HEK293 (cell line): ENCODE results near the gene CDC5L.
A peak's percentile ranks its signal among the peaks of the same experiment; 100 is the strongest.

ENCODE experiments used
- CTCF ChIA-PET: fragments of 350-600 bp; formaldehyde crosslinking; extraction: SDS; loops from one replicate; lab custom pipeline; 2021; ENCODE audit warnings: antibody characterized with exemption; lab: Yijun Ruan, JAX
- POLR2A ChIA-PET: fragments of 300-600 bp; formaldehyde crosslinking; extraction: SDS; loops from one replicate; lab custom pipeline; 2020; ENCODE audit warnings: antibody characterized with exemption, inconsistent platforms; lab: Yijun Ruan, JAX
- H3K27ac ChIP-seq: fragments of 200-500 bp; sonication (Bioruptor generic); 2 replicates; pipeline ENCODE4 v1.5.1; 2014; ENCODE audit warnings: low read depth, low read length, control low read depth, inconsistent platforms; ENCODE audit errors: extremely low read depth
- H3K36me3 ChIP-seq, 2 experiments: fragments of 200-500 bp in 1 of 2; sonication (Bioruptor generic) in 1 of 2; 1 replicate in 1 of 2; 2 replicates in 1 of 2; pipeline ENCODE4 v1.5.1; 2014 to 2017; ENCODE audit warnings: inconsistent platforms in 2 of 2, low read length in 2 of 2; ENCODE audit not compliant: control insufficient read depth in 2 of 2, insufficient read depth in 1 of 2
- H3K4me1 ChIP-seq: fragments of 200-500 bp; sonication (Bioruptor generic); 2 replicates; pipeline ENCODE4 v1.5.1; 2014; ENCODE audit warnings: mild to moderate bottlenecking, low read length, inconsistent platforms; ENCODE audit not compliant: control insufficient read depth, insufficient read depth
- H3K4me3 ChIP-seq: 2 replicates; pipeline ENCODE4 v1.5.1; 2011; ENCODE audit warnings: low read depth, mild to moderate bottlenecking, control low read depth, low read length, moderate library complexity
- H3K9me3 ChIP-seq: fragments of 200-500 bp; sonication (Bioruptor generic); 2 replicates; pipeline ENCODE4 v1.5.1; 2014; ENCODE audit warnings: low read depth, low read length, inconsistent platforms; ENCODE audit not compliant: control insufficient read depth, insufficient read depth
- ATF2 ChIP-seq: fragments of 450-650 bp; formaldehyde crosslinking; IDR thresholded peaks from 2 replicates; pipeline ENCODE4 v1.5.1; 2016; ENCODE audit warnings: missing biosample characterization, missing genetic modification characterization, low read depth
- HIC1 ChIP-seq: fragments of 450-650 bp; formaldehyde crosslinking; IDR thresholded peaks from 2 replicates; pipeline ENCODE4 v1.5.1; 2016; ENCODE audit warnings: missing biosample characterization, missing genetic modification characterization
- HOXC10 ChIP-seq: sonication (generic); formaldehyde crosslinking; IDR thresholded peaks from 2 replicates; pipeline ENCODE4 v1.8.1; 2023; ENCODE audit warnings: mild to moderate bottlenecking, missing genetic modification reagents
- HOXD13 ChIP-seq: sonication (generic); formaldehyde crosslinking; IDR thresholded peaks from 2 replicates; pipeline ENCODE4 v1.8.0; 2022; ENCODE audit warnings: missing genetic modification reagents, borderline replicate concordance
- INSM2 ChIP-seq: fragments of 450-650 bp; formaldehyde crosslinking; IDR thresholded peaks from 2 replicates; pipeline ENCODE4 v1.5.1; 2016; ENCODE audit warnings: missing biosample characterization, missing genetic modification characterization
- KLF8 ChIP-seq: fragments of 450-650 bp; formaldehyde crosslinking; IDR thresholded peaks from 2 replicates; pipeline ENCODE4 v1.5.1; 2016; ENCODE audit warnings: missing biosample characterization, missing genetic modification characterization
- MZF1 ChIP-seq: fragments of 450-650 bp; formaldehyde crosslinking; IDR thresholded peaks from 2 replicates; pipeline ENCODE4 v1.5.1; 2017; ENCODE audit warnings: missing biosample characterization, missing genetic modification characterization, borderline replicate concordance
- OSR2 ChIP-seq: fragments of 450-650 bp; formaldehyde crosslinking; IDR thresholded peaks from 2 replicates; pipeline ENCODE4 v1.5.1; 2016; ENCODE audit warnings: missing biosample characterization, missing genetic modification characterization
- PRDM1 ChIP-seq: fragments of 450-650 bp; formaldehyde crosslinking; IDR thresholded peaks from 2 replicates; pipeline ENCODE4; 2016; ENCODE audit warnings: missing biosample characterization, missing genetic modification characterization
- PRDM4 ChIP-seq: fragments of 450-650 bp; formaldehyde crosslinking; IDR thresholded peaks from 2 replicates; pipeline ENCODE4 v1.5.1; 2017; ENCODE audit warnings: missing biosample characterization, missing genetic modification characterization
- PRDM6 ChIP-seq: fragments of 450-650 bp; formaldehyde crosslinking; IDR thresholded peaks from 2 replicates; pipeline ENCODE4 v1.5.1; 2017; ENCODE audit warnings: missing biosample characterization, missing genetic modification characterization
- SCRT1 ChIP-seq: fragments of 450-650 bp; formaldehyde crosslinking; IDR thresholded peaks from 2 replicates; pipeline ENCODE4 v1.5.1; 2016; ENCODE audit warnings: missing biosample characterization, missing genetic modification characterization, borderline replicate concordance
- TCF7L2 ChIP-seq: IDR thresholded peaks from 2 replicates; pipeline ENCODE4 v1.6.1; 2011; ENCODE audit warnings: low read depth, mild to moderate bottlenecking, inconsistent platforms, low read length, moderate library complexity, borderline replicate concordance
- ZBTB1 ChIP-seq: fragments of 450-650 bp; formaldehyde crosslinking; IDR thresholded peaks from 2 replicates; pipeline ENCODE4 v1.5.1; 2016; ENCODE audit warnings: missing biosample characterization, missing genetic modification characterization
- ZEB2 ChIP-seq: fragments of 450-650 bp; formaldehyde crosslinking; IDR thresholded peaks from 2 replicates; pipeline ENCODE4 v1.5.1; 2016; ENCODE audit warnings: missing biosample characterization, missing genetic modification characterization
- ZIC2 ChIP-seq: fragments of 450-650 bp; formaldehyde crosslinking; IDR thresholded peaks from 2 replicates; pipeline ENCODE4 v1.5.1; 2016; ENCODE audit warnings: missing biosample characterization, missing genetic modification characterization
- ZNF366 ChIP-seq: fragments of 450-650 bp; formaldehyde crosslinking; conservative IDR thresholded peaks from 2 replicates; pipeline ENCODE4 v1.5.1; 2016; ENCODE audit warnings: missing biosample characterization, missing genetic modification characterization
- ZNF514 ChIP-seq: fragments of 450-650 bp; formaldehyde crosslinking; IDR thresholded peaks from 2 replicates; pipeline ENCODE4 v1.5.1; 2016; ENCODE audit warnings: missing biosample characterization, missing genetic modification characterization
- ZNF529 ChIP-seq: fragments of 450-650 bp; formaldehyde crosslinking; IDR thresholded peaks from 2 replicates; pipeline ENCODE4 v1.5.1; 2017; ENCODE audit warnings: missing genetic modification characterization, missing biosample characterization; ENCODE audit not compliant: insufficient replicate concordance
- ZNF530 ChIP-seq: fragments of 450-650 bp; formaldehyde crosslinking; IDR thresholded peaks from 2 replicates; pipeline ENCODE4 v1.5.1; 2016; ENCODE audit warnings: low read depth, missing biosample characterization, missing genetic modification characterization
- ZNF544 ChIP-seq: fragments of 450-650 bp; formaldehyde crosslinking; IDR thresholded peaks from 2 replicates; pipeline ENCODE4 v1.5.0; 2017; ENCODE audit warnings: missing biosample characterization, missing genetic modification characterization
- ZNF629 ChIP-seq: fragments of 450-650 bp; formaldehyde crosslinking; IDR thresholded peaks from 2 replicates; pipeline ENCODE4 v1.5.1; 2017; ENCODE audit warnings: missing biosample characterization, missing genetic modification characterization
- ZNF768 ChIP-seq: fragments of 450-650 bp; formaldehyde crosslinking; IDR thresholded peaks from 2 replicates; pipeline ENCODE4 v1.5.1; 2018; ENCODE audit warnings: missing biosample characterization, mild to moderate bottlenecking, missing genetic modification characterization
- ZNF777 ChIP-seq: fragments of 450-650 bp; formaldehyde crosslinking; IDR thresholded peaks from 2 replicates; pipeline ENCODE4 v1.5.1; 2017; ENCODE audit warnings: missing biosample characterization, missing genetic modification characterization, borderline replicate concordance
- ZNF792 ChIP-seq: fragments of 450-650 bp; formaldehyde crosslinking; IDR thresholded peaks from 2 replicates; pipeline ENCODE4 v1.5.1; 2016; ENCODE audit warnings: missing biosample characterization, missing genetic modification characterization
- ZNF830 ChIP-seq: fragments of 450-650 bp; IDR thresholded peaks from 2 replicates; pipeline ENCODE4 v1.5.0; 2018; ENCODE audit warnings: missing biosample characterization, missing genetic modification characterization, low read depth, mild to moderate bottlenecking, moderate library complexity
- ZNF843 ChIP-seq: fragments of 450-650 bp; formaldehyde crosslinking; IDR thresholded peaks from 2 replicates; pipeline ENCODE4 v1.5.1; 2016; ENCODE audit warnings: missing biosample characterization, missing genetic modification characterization
- ZSCAN30 ChIP-seq: fragments of 450-650 bp; IDR thresholded peaks from 2 replicates; pipeline ENCODE4 v1.5.1; 2018; ENCODE audit warnings: missing biosample characterization, mild to moderate bottlenecking, missing genetic modification characterization, moderate library complexity

The CDC5L gene

GRCh38 chr6:44468835-44469234 is 81.3 kb downstream of the CDC5L start:
- POLR2A ChIA-PET, result interaction anchor here (1.6 kb wide), 1 partner anchor 12 kb away, joined by 5 read pairs; no protein-coding TSS in a partner anchor
- no peaks in the 10 kb centered on the region for H3K36me3 ChIP-seq
- CTCF ChIA-PET, result interaction anchor here (0.8 to 7.6 kb wide), 11 partner anchors 7 to 748 kb away, joined by 3 to 87 read pairs (median 5); no protein-coding TSS in a partner anchor
- no peak overlapping the region for H3K27ac ChIP-seq
- no peaks in the 10 kb centered on the region for H3K4me1 ChIP-seq
- no peak overlapping the region for H3K4me3 ChIP-seq
- no peak for TF ChIP-seq MZF1 (tag by site-specific recombination)
- no peak for TF ChIP-seq HIC1 (tag by site-specific recombination)
- no peak for TF ChIP-seq HOXD13 (CRISPR knock-in tag)
- no peak for TF ChIP-seq ZNF777 (tag by site-specific recombination)
- TF ChIP-seq ZBTB1 (tag by site-specific recombination), result no peak
- TF ChIP-seq INSM2 (tag by site-specific recombination), result no peak
- TF ChIP-seq ZNF792, result no peak
- TF ChIP-seq OSR2 (tag by site-specific recombination), result peak; percentile 66
- no peak for TF ChIP-seq HOXC10 (CRISPR knock-in tag)
- no peak for TF ChIP-seq PRDM4 (tag by site-specific recombination)
- no peak for TF ChIP-seq ZNF544 (tag by site-specific recombination)
- no peak for TF ChIP-seq TCF7L2
- TF ChIP-seq ZNF366, result peak; percentile 41; the same call in 1 of the 2 replicates
- no peak for TF ChIP-seq ZNF530
- no peak for TF ChIP-seq ZNF843 (tag by site-specific recombination)
- peak; percentile 47 for TF ChIP-seq PRDM6 (tag by site-specific recombination)
- TF ChIP-seq ZEB2 (tag by site-specific recombination), result peak; percentile 31; the same call in 1 of the 2 replicates
- TF ChIP-seq ZSCAN30, result no peak
- no peak for TF ChIP-seq SCRT1
- no peak for TF ChIP-seq PRDM1
- no peak for TF ChIP-seq ZNF768 (tag by site-specific recombination)
- no peak for TF ChIP-seq ZIC2 (tag by site-specific recombination)
- no peak for TF ChIP-seq ZNF830 (tag by site-specific recombination)
- peak; percentile 62; the same call in 1 of the 2 replicates for TF ChIP-seq ZNF629 (tag by site-specific recombination)
- peak; percentile 48; the same call in 1 of the 2 replicates for TF ChIP-seq ATF2 (tag by site-specific recombination)
- no peak for TF ChIP-seq ZNF514 (tag by site-specific recombination)
- no peak for TF ChIP-seq KLF8
- TF ChIP-seq ZNF529 (tag by site-specific recombination), result no peak
- H3K9me3 ChIP-seq, result no peaks in the 10 kb centered on the region
